Natural killer cell treated with Interleukin-12 subunit alpha and Interleukin-12 subunit beta and Interleukin-15 and Interleukin-18, amount 100 ng/mL, for 72 hours (primary cell): ENCODE results near the gene SELENOF. TPM values are rescaled to one million over a fixed set of nuclear protein-coding genes. Genes with fewer than 3 reads are reported as not detected.

ENCODE experiments used
- ATAC-seq, 2 donors: fragments of 150-1000 bp; cut with Tn5 transposase in 1 of 2; sonication (Bioruptor Pico), chemical (Tn5 transposase) in 1 of 2; 2 replicates each; pipeline ENCODE4 v1.10.0; 2021
- DNase-seq: peaks from one replicate; pipeline ENCODE4 v3.0.0; 2022; ENCODE audit warnings: low spot score
- H3K27ac Mint-ChIP-seq, 2 donors: 1 replicate in 1 of 2; 2 replicates in 1 of 2; pipeline ENCODE4 v1.8.0; 2022; ENCODE audit warnings: mixed read lengths in 2 of 2, mild to moderate bottlenecking in 1 of 2, moderate library complexity in 1 of 2
- H3K27me3 Mint-ChIP-seq, 2 donors: 1 replicate in 1 of 2; 2 replicates in 1 of 2; pipeline ENCODE4 v1.8.0; 2022; ENCODE audit warnings: mixed read lengths in 2 of 2
- H3K36me3 Mint-ChIP-seq: one replicate; pipeline ENCODE4 v1.8.0; 2022; ENCODE audit warnings: mixed read lengths
- H3K4me1 Mint-ChIP-seq, 2 donors: 1 replicate in 1 of 2; 2 replicates in 1 of 2; pipeline ENCODE4 v1.8.0; 2022; ENCODE audit warnings: low read depth in 2 of 2, mixed read lengths in 2 of 2, mild to moderate bottlenecking in 1 of 2
- H3K4me3 Mint-ChIP-seq: one replicate; pipeline ENCODE4 v1.8.0; 2022; ENCODE audit warnings: mixed read lengths
- H3K9me3 Mint-ChIP-seq: 2 replicates; pipeline ENCODE4 v1.8.0; 2022; ENCODE audit warnings: mixed read lengths
- total RNA-seq, 2 donors: library from RNA; stranded (reverse); gene quantifications; one replicate each; pipeline ENCODE4 v1.2.3, GENCODE V29; 2022

SELENOF gene
- total RNA-seq, 2 donors from 2014 or later: 141 to 189 TPM

DNA sequence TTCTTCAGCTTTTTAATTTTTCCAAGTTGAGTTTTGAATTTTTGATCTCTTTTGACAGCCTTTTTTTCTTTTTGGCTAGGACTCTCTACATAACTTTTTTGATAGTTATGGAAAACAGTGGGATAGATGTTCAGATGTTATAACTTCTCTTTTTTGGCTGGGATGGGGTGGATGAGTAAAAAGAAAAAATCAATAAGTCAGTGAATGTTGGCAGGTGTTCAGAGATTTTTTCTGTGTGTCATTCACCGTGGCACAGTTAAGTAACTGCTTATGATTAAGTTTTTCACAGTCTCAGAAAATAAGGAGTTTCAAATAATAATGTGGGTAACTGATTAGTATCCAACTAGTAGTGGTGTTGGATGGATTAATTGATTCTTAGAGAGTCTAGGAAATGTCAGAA, 24.5 kb upstream of the SELENOF start:
- Mint-ChIP-seq H3K9me3 (no peaks in the 10 kb centered on the region), H3K27me3 (no peaks in the 10 kb centered on the region), H3K4me3 (no peak overlapping the region), H3K27ac (no peak overlapping the region), H3K4me1 (peaks cover 3 to 9% of the 10 kb centered on the region in 2 donors), H3K36me3 (no peaks in the 10 kb centered on the region)
- DNase-seq (no peak), ATAC-seq (no peak)

DNA sequence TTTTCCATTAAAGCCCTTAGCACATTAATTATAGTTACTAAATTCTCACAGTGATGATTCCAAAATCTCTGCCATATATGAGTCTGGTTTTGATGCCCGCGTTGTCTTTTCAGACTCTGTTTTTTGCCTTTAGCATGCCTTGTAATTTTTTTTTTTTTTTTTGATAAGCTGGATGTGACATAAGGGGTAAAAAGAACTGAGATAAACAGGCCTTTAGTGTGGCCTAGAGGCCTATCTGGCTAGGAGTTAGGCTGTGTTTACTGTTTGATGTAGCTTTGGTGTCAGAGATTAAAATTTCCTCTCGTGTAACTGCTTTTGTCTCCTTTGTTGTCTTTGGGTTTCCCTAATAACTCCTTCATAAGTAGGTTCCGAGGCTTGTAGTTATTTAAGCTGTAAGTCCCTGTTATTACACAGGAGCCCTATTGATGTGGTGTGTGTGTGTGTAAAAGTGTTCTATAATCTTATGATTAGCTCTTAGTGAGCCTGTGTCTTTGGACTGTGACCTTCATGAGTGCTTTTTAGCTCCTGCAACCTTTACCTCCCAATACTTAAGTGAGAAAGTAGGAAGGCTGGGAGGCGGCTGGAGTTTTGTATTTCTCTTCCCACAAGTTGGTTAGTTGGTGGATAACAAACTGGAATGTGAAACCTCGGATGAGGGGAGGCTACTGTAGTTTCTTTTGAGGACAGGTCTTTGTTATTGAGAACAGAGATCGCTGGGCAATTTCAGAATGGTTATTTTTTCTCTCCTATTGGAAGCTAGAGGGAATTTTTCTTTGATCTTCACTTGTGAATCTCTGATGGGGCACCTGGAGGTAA, 19.8 kb upstream of the SELENOF start:
- DNase-seq (no peak), ATAC-seq (no peak)
- no peaks in the 10 kb centered on the region for H3K9me3 Mint-ChIP-seq

DNA sequence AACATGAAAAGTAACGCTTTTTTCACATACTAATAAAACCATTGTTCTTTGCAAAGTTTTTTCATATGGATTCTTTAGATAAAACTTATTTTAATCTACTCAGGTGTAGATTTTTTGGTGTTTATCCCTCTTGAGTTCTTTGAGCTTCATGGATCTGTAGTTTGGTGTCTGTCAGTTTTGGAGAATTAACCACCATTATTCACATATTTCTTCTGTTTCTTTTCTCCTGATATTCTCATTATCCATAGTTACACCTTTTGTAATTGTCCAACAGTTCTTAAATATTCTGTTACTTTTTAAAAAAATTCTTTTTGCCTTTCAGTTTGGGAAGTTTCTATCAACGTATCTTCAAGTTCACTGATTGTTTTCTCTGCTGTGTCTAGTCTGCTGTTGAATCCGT, 19.1 kb upstream of the SELENOF start:
- DNase-seq: no peak
- no peaks in the 10 kb centered on the region for H3K9me3 Mint-ChIP-seq
- no peak overlapping the region for H3K4me3 Mint-ChIP-seq
- no peaks in the 10 kb centered on the region for H3K36me3 Mint-ChIP-seq
- H3K27me3 Mint-ChIP-seq: no peaks in the 10 kb centered on the region
- no peak overlapping the region for H3K27ac Mint-ChIP-seq
- no peak for ATAC-seq
- no peaks in the 10 kb centered on the region for H3K4me1 Mint-ChIP-seq

More for the DNA sequence above, 19.8 kb upstream of the SELENOF start:
- H3K27me3 Mint-ChIP-seq: no peaks in the 10 kb centered on the region
- no peaks in the 10 kb centered on the region for H3K36me3 Mint-ChIP-seq
- peaks cover 3 to 4% of the 10 kb centered on the region in 2 donors for H3K4me1 Mint-ChIP-seq
- H3K27ac Mint-ChIP-seq: no peak overlapping the region
- no peak overlapping the region for H3K4me3 Mint-ChIP-seq

DNA sequence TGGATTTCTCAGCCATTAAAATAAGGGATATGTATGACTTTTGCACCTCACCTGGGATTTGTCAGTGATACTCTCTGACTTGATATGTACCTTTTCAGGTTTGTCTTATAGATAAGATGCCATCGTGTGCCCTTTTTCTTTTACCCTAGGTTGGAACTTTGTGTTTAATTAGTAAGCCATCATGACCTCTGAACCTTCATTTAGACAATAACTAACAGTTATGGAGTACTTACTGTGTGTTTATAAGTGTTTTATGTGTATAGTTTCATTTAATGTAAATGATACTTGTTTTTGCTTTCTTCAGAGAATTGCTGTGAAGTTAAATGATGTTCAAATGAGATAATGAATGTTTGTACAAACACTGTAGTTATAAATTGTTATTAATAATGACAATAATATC, 14.9 kb upstream of the SELENOF start:
- peaks cover 4 to 8% of the 10 kb centered on the region in 2 donors for H3K4me1 Mint-ChIP-seq
- no peak overlapping the region for H3K27ac Mint-ChIP-seq
- DNase-seq (no peak), ATAC-seq (no peak)
- no peaks in the 10 kb centered on the region for H3K27me3 Mint-ChIP-seq
- no peaks in the 10 kb centered on the region for H3K9me3 Mint-ChIP-seq
- H3K36me3 Mint-ChIP-seq: peaks cover 13% of the 10 kb centered on the region
- H3K4me3 Mint-ChIP-seq: no peak overlapping the region

DNA sequence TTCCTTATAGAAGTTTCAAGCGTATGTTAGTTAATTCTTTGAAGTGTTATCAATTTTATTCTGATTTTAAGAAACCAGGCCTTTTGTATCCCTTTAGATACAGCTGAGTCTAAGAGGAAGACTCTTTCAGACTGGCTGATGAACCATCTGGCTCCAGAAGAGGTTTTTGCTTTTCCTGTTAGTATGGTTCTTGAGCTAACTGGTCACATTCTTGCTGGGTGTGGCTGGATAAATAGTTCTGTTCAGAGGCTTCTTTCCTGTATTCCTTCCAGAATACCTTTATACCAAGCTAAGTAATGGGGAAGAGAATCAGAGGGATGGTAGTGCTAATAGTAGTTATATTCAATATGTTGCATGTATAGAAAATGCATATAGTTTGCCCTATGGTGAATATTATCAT, 13.0 kb upstream of the SELENOF start:
- DNase-seq (no peak), ATAC-seq (no peak)
- no peak overlapping the region for H3K4me3 Mint-ChIP-seq
- H3K27me3 Mint-ChIP-seq: no peaks in the 10 kb centered on the region
- H3K27ac Mint-ChIP-seq: no peak overlapping the region
- H3K4me1 Mint-ChIP-seq: peaks cover 4 to 8% of the 10 kb centered on the region in 2 donors
- H3K9me3 Mint-ChIP-seq: peaks cover 4% of the 10 kb centered on the region
- H3K36me3 Mint-ChIP-seq: peaks cover 21% of the 10 kb centered on the region

DNA sequence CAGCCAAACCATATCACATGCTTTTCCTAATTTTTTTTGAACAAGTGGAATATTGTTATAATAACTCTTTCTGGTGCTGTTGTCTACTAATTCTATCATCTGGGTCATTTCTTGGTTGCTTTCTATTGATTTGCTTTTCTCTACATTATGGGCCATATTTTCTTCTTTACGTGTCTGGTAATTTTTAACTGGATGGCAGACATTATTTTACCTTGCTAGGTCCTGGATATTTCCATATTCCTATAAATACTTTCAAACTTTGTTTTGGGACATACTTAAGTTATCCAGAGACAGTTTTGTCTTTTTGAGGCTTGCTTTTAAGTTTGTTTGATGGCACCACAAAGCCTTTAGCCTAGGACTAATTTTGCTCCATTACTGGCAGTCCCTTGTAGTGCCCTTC, 11.8 kb upstream of the SELENOF start:
- Mint-ChIP-seq H3K4me3 (no peak overlapping the region), H3K4me1 (peaks cover 4 to 8% of the 10 kb centered on the region in 2 donors), H3K27ac (no peak overlapping the region), H3K36me3 (peaks cover 21% of the 10 kb centered on the region), H3K9me3 (peaks cover 4% of the 10 kb centered on the region), H3K27me3 (no peaks in the 10 kb centered on the region)
- no peak for ATAC-seq
- no peak for DNase-seq

DNA sequence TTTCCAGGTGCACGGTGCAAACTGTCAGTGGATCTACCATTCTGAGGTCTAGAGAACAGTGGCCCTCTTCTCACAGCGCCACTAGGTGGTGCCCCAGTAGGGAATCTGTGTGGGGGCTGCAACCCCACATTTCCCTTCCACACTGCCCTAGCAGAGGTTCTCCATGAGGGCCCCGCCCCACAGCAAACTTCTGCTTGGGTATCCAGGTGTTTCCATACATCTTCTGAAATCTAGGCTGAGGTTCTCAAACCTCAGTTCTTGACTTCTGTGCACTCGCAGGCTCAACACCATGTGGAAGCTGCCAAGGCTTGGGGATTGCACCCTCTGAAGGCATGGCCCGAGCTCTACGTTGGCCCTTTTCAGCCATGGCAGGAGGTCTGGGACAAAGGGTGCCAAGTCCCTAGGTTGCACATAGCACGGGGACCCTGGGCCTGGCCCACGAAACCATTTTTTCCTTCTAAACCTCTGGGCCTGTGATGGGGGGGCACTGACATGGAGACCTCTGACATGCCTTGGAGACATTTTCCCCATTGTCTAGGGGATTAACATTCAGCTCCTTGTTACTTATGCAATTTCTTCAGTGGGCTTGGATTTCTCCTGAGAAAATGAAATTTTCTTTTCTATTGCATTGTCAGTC, 10.5 kb upstream of the SELENOF start:
- Mint-ChIP-seq H3K36me3 (peaks cover 21% of the 10 kb centered on the region), H3K4me3 (no peak overlapping the region), H3K27me3 (no peaks in the 10 kb centered on the region), H3K9me3 (peaks cover 4% of the 10 kb centered on the region), H3K27ac (no peak overlapping the region), H3K4me1 (peaks cover 4 to 8% of the 10 kb centered on the region in 2 donors)
- DNase-seq (no peak), ATAC-seq (no peak)

DNA sequence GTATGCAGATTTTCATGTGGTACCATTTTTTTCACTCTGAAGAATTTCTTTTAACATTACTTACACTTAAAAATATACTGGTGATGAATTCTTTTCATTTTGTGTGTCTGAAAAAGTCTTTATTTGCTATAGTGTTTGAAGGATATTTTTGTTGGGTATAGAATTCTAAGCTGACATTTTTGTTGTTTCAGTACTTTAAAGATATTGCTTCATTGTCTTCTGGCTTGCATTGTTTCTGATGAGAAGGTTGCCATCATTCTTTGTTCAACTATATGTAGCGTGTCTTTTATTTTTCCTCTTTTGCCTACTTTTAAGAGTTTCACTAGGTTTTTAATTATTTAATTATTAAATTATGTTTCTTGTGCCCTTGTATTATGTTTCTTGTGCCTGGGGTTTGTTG, 8.5 kb upstream of the SELENOF start:
- DNase-seq (no peak), ATAC-seq (no peak)
- no peaks in the 10 kb centered on the region for H3K27me3 Mint-ChIP-seq
- no peak overlapping the region for H3K4me3 Mint-ChIP-seq
- H3K27ac Mint-ChIP-seq: no peak overlapping the region
- peaks cover 4% of the 10 kb centered on the region for H3K9me3 Mint-ChIP-seq
- peaks cover 4 to 8% of the 10 kb centered on the region in 2 donors for H3K4me1 Mint-ChIP-seq
- H3K36me3 Mint-ChIP-seq: peaks cover 21% of the 10 kb centered on the region

DNA sequence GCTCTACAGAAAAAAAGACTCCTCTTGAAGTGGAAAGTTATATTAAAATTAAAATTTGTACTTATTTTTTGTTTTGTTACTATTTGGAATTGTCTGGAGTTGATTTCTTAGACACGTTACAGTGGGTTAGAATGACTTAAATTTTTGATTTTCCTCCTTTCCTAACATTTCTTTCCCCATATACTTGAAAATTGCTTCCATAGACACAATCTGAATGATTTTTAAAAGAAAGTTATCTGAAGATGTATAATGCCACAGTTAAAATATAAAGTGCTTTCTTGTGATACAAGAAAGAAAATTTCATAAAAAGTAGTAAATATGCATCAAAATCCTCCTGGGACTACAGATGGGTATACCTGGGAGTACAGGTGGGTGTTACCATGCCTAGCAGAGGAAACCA, 2.8 kb upstream of the SELENOF start:
- DNase-seq (no peak), ATAC-seq (no peak)
- no peak overlapping the region for H3K27ac Mint-ChIP-seq
- H3K36me3 Mint-ChIP-seq: peaks cover 5% of the 10 kb centered on the region
- no peak overlapping the region for H3K4me3 Mint-ChIP-seq
- H3K4me1 Mint-ChIP-seq: peaks cover 10% of the 10 kb centered on the region in 2 donors
- no peaks in the 10 kb centered on the region for H3K27me3 Mint-ChIP-seq
- no peaks in the 10 kb centered on the region for H3K9me3 Mint-ChIP-seq

DNA sequence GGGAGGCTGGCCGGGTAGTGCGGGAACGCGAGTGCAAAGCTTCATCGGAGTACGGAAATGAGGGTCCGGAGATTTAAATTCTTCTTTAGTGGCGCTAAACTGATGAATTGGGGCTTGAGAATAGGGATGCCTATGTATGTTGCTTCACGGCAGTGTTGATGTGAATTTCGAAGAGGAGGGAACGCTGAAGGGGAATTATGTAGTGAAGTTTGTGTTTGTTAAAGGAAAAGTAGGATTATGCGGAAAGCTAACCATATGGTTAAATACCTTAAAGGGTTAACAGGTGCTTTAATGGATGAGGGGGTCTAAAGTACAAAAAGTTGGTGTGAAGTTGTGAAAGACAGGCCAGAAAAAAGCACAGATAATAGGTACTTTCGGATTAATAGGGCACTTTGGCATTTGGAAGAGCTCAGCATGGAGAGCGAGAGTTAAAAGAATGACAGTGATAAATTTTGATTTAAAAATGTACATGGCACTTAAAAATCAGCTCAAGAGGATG, 1.9 kb upstream of the SELENOF start:
- no peak overlapping the region for H3K4me3 Mint-ChIP-seq
- peaks cover 18% of the 10 kb centered on the region in 2 donors for H3K4me1 Mint-ChIP-seq
- H3K27me3 Mint-ChIP-seq: no peaks in the 10 kb centered on the region
- H3K27ac Mint-ChIP-seq: no peak overlapping the region
- H3K9me3 Mint-ChIP-seq: no peaks in the 10 kb centered on the region
- peaks cover 12% of the 10 kb centered on the region for H3K36me3 Mint-ChIP-seq
- ATAC-seq: no peak
- no peak for DNase-seq

DNA sequence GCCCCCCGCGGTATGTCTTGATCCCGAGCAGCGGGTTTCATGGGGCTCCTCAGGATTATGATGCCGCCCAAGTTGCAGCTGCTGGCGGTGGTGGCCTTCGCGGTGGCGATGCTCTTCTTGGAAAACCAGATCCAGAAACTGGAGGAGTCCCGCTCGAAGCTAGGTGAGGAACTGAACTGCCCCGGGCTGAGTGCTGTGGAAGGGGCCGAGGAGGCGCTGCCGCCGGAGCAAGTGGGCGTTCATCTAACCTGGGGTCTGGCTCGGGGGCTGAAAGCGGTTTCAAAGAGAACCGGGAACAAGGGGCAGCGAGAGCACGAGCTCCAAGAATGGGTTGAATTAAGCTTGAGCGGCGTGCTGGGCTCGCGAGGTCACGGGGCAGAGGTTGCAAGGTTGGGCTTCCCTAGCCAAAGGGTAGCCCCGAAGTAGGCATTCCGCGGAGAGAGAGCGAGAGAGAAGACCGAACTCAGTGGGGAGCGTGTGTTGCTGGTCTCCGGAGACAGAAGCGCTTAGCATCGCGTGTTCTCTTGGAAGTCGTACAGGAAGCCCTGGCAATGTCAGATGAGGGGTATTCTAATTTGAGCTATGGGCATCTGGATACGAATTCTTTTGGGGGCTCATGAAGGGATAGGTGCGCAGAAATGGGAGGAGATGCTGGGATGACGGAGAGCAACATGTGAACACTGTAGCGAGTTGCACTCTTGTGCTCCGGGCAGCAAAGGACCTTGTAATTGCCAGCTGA, 1.2 kb upstream of the SELENOF start:
- Mint-ChIP-seq H3K36me3 (peaks cover 13% of the 10 kb centered on the region), H3K9me3 (no peaks in the 10 kb centered on the region), H3K4me1 (peaks cover 21% of the 10 kb centered on the region in 2 donors), H3K27ac (no peak overlapping the region), H3K27me3 (no peaks in the 10 kb centered on the region), H3K4me3 (no peak overlapping the region)
- DNase-seq: peak; percentile 65
- peak in 1 of 2 donors; percentile 6 for ATAC-seq

DNA sequence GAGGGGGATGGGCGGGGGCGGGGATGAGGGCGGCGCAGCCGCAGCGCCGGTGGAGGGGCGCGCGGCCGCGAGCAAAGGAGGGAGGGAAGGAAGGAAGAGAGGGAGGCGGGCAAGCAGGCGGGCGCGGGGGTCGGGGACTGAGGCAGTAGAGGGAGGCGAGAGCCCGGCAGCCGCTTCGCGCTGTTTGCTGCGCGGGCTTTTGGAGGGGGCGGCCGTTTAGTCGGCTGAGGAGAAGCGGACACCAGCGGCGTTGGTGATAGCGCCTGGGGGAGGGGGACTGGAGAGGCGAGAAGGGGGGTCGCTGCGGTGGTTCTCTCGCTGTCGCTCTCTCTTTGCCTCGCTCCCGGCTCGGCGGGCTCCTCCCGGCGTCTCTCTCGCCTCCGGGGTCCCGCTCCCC, 673 bp upstream of the SELENOF start, which contains the start of gene HS2ST1:
TSS of gene HS2ST1 (plus strand) at position 35 of the 397 bp plus-strand sequence.
- ATAC-seq (no peak), DNase-seq (no peak)
- H3K27ac Mint-ChIP-seq: no peak within 1 kb of the TSS
- H3K4me1 Mint-ChIP-seq: peaks cover 25 to 27% of the 10 kb centered on the region in 2 donors
- no peaks in the 10 kb centered on the region for H3K9me3 Mint-ChIP-seq
- no peak within 1 kb of the TSS for H3K4me3 Mint-ChIP-seq
- no peaks in the 10 kb centered on the region for H3K27me3 Mint-ChIP-seq
- peaks cover 19% of the 10 kb centered on the region for H3K36me3 Mint-ChIP-seq

DNA sequence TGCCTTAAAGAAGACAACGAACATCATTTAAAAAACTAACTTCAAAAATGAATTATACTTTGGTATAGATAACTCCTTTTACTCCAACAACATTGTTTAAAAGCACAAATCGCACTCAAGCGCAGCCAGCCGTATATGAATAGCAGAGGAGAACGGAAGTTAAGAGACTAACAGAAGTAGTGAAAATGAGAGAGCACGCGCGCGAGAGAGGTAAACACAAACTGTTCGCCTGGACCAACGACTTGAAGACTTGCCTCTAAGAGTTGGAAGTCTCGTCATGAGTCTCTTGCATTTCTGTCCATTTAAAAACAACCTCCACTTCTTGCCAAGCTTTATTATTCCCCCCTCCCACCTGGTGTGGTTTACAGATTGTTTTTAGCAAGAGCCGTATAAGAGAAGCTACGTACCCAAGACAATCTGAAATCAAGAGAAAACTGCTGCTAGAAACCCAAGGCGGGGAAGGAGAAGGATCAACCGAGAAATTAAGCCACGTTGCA, 479 bp downstream of the SELENOF start:
- Mint-ChIP-seq H3K27me3 (no peaks in the 10 kb centered on the region), H3K4me3 (no peak overlapping the region), H3K9me3 (no peaks in the 10 kb centered on the region), H3K36me3 (peaks cover 25% of the 10 kb centered on the region), H3K4me1 (peaks cover 36 to 37% of the 10 kb centered on the region in 2 donors), H3K27ac (no peak overlapping the region)
- DNase-seq (no peak), ATAC-seq (no peak)
